ENCODE measurements around the gene SLC16A9.

Gene SLC16A9

GRCh38 chr10:59625721-59626522 is 83.7 kb downstream of the SLC16A9 start:
- DNase-seq, result peak in 1 of 2 experiments; percentile 55

- DNase-seq, result no peak
Observed at GRCh38 chr10:59624951-59625350, 84.7 kb downstream of the SLC16A9 start.

GRCh38 chr10:59624136-59624535 is 85.5 kb downstream of the SLC16A9 start:
- no peak for DNase-seq

- DNase-seq, result no peak
Observed at GRCh38 chr10:59623133-59624121, 86.2 kb downstream of the SLC16A9 start.

- DNase-seq, result peak in 1 of 2 experiments; percentile 45
Observed at GRCh38 chr10:59622320-59623132, 87.1 kb downstream of the SLC16A9 start.

- DNase-seq, result no peak
Observed at GRCh38 chr10:59621771-59622170, 87.9 kb downstream of the SLC16A9 start.

GRCh38 chr10:59618666-59619065 is 91.0 kb downstream of the SLC16A9 start:
- DNase-seq, result no peak

- DNase-seq, result no peak
Observed at GRCh38 chr10:59617996-59618395, 91.7 kb downstream of the SLC16A9 start.

- no peak for DNase-seq
Observed at GRCh38 chr10:59611048-59611447, 98.6 kb downstream of the SLC16A9 start.

GRCh38 chr10:59607970-59608369 is 101.7 kb downstream of the SLC16A9 start:
- no peak for DNase-seq

GRCh38 chr10:59606551-59606961 is 103.1 kb downstream of the SLC16A9 start:
- no peak for DNase-seq

GRCh38 chr10:59601985-59602384 is 107.7 kb downstream of the SLC16A9 start:
- DNase-seq, result no peak
